ENCODE results near the gene CAMSAP1.

The CAMSAP1 gene

DNA sequence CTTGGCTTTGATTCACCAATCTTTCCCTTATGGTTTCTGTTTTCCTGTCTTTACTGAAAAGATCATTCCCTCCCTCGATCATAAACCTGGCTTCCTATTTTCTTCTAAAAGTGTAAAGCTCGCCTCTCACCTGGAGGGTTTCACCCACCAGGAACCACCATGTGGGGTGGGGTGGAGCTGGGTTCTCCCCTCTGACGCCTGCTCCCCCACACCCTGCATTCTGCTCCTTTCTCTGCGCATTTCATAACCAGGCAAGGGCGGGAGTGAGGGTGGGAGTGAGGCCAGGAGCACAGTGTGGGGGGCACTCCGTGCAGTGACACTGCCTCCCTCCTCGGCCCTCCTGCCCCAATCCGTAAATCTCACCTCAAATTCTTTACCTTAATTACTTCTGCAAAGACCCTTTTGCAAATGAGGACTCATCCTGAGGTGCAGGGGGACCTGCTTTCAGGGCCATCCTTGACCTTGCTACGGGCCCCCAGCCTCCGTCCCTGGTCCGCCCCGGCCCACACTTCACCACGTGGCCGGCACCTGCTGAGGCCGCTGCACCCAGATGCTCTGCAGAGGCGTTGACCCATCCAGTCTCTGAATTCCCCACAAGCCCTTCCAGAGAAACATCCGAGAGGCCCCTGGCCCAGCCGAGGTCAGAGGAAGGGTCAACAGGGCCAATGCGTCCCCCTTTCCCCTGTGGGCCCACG, 146.0 kb downstream of the CAMSAP1 start:
- DNase-seq (ENCODE audit: low read depth in 2 of 2) = no peak

DNA sequence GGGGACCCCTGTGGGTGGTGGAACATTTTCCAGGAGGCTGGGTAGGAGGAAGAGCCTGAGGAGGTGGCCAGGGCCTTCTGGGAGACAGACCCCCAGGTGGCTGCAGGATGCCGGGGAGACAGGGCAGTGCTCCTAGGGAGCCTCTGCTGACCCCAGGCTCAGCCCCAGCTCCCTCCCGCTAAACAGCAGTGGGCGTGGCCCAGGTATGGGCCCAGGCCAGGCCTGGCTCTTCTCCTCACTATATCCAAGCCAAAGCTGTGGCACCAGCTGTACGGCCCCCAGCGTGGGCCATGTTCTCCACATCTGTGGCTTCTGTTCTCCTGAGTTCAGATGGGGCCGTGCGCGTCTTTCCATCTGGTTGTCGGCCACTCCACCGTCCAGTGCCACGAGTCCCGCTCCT, 146.9 kb downstream of the CAMSAP1 start:
- no peak for DNase-seq (ENCODE audit: low read depth in 2 of 2)

DNA sequence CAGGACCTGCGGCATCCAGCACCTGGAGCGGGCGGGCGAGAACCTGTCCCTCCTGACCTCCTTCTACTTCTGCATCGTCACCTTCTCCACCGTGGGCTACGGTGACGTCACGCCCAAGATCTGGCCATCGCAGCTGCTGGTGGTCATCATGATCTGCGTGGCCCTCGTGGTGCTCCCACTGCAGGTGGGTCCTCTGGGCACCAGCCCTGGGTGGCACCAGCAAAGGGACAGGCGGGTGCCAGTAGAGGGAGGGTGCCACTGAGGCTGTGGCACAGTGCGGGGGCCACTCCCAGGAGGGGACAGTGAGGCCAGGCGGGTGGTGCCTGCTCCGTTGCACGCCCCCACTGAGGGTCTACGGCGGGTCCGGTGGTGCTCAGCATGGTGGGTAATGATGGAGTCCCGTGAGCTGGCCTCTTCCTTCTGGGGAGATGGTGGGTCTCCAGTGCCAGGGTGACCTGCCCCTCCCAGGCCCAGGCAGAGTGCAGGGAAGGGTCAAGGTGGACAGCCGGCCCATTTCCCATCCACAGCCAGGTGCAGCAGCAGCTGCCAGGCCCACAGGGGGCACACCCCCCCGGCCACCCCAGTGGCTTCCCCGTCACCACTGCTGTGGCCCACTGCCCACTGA, 147.6 kb downstream of the CAMSAP1 start:
- DNase-seq (ENCODE audit: low read depth in 2 of 2) = no peak

- DNase-seq (ENCODE audit: low read depth in 2 of 2) = no peak
These were observed 148.5 kb downstream of the CAMSAP1 start for GRCh38 chr9:135758870-135759269.
